ENCODE results near the gene RAPGEF4.
"Not testable (repeated sequence)": the region's sequence is repeated elsewhere in the genome, so short reads cannot be mapped to it uniquely, and the experiment has no call there.

Gene RAPGEF4

GRCh38 chr2:172726172-172726735 lies 9.4 kb upstream of the RAPGEF4 start:
- DNase-seq (ENCODE audit: low read depth) = no peak

- no peak for DNase-seq (ENCODE audit: low read depth)
Measured at GRCh38 chr2:172730411-172730810, 5.2 kb upstream of the RAPGEF4 start.

DNA sequence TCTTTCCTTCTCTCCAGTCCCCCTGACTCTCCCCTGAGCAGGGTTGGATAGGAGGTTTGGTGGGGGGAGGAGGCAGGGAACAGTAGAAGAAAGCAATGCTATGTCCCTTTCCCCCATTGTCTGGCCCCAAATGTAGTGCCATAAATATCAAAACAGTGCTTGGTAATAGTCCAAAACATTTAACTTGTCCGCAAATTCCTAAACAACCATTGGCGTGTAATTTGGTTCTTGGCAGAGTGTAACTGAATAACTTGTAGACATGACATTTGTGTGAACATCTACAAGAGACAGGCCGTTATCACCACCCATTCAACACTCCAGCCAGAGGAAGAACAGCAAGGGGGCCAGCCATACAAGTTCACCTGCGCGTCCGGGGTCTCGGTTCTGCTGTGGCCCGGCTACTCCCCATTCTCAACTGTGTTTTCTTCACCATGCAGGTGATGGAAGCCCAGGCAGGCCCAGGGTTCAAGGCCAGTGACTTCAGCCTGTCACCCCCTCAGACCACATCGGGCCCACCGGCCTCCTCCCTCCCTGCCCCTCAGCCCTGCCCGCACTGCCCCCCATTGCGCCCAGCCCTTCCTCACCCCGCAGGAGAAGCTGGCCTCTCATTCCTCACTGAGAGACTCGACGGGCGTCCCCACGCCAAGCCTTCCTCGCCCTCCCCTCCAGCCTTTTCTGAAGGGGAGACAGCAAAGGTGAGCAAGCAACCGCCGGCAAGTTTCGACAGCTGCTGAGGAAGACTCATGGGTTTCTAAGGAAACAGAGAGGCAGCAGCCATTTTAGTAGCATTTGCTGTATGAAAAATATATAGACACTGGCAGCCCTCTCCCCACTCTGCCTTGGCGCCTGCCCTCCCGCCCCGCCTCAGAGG lies 699 bp upstream of the RAPGEF4 start:
- no peak for DNase-seq (ENCODE audit: low read depth)

GRCh38 chr2:172736424-172737174 lies 954 bp downstream of the RAPGEF4 start:
- DNase-seq (ENCODE audit: low read depth) = no peak

- DNase-seq (ENCODE audit: low read depth) = no peak
Measured at GRCh38 chr2:172739661-172740266, 4.1 kb downstream of the RAPGEF4 start.

- no peak for DNase-seq (ENCODE audit: low read depth)
Measured at GRCh38 chr2:172740856-172741255, 5.2 kb downstream of the RAPGEF4 start.

- DNase-seq (ENCODE audit: low read depth) = no peak
Measured at GRCh38 chr2:172742931-172743540, 7.4 kb downstream of the RAPGEF4 start.

DNA sequence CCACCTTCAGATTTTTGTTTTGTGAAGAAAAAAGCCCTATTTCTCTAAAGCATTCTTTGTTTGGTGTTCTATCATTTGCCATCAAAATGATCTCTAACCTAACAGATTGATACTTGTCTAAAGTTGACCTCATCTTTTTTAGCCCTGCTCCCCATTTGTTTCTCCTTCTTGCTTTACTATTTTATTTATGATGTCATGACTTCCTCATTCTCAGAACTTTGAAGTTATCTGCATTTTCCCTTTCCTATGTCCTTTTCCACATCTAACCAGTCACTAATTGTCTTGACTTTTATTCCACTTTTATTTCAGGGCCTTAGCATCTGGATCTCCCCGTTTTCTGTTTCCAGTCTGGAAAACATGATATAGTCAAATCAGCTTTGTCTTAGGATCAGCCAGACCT lies 8.3 kb downstream of the RAPGEF4 start:
- no peak for DNase-seq (ENCODE audit: low read depth)

- DNase-seq (ENCODE audit: low read depth) = peak; percentile 13
Measured at GRCh38 chr2:172745636-172746035, 10.0 kb downstream of the RAPGEF4 start.

GRCh38 chr2:172748543-172748942 lies 12.9 kb downstream of the RAPGEF4 start:
- DNase-seq (ENCODE audit: low read depth) = not testable (repeated sequence)

DNA sequence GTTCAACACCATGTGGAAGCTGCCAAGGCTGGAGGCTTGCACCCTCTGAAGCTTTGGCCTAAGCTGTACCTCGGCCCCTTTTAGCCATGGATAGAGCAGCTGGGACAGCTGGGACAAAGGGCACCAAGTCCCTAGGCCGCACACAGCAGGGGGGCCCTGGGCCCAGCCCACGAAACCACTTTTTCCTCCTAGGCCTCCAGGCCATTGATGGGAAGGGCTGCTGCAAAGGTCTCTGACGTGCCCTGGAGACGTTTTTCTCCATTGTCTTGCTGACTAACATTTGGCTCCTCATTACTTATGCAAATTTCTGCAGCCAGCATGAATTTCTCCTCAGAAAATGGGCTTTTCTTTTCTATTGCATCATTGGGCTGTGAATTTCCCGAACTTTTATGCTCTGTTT lies 13.7 kb downstream of the RAPGEF4 start:
- no peak for DNase-seq (ENCODE audit: low read depth)

DNA sequence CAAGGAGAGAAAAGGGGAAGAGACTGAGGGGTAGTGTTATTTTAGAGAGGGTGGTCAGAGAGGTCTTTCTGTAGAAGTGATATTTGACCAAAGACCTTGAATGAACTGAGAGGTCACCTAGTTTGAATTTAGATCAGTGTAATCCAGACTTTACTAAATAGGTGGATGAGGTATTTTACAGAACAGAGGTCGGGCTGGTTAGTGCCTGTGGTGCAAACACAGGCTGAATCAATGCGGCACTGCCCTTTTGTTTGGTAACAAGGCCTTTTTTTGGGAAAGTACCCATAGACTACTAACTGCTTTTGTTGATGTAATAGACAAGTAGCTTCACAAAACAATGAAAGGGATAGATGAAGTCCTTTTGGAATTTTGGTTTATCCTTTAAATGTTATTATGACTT lies 15.9 kb downstream of the RAPGEF4 start:
- no peak for DNase-seq (ENCODE audit: low read depth)

- no peak for DNase-seq (ENCODE audit: low read depth)
Measured at GRCh38 chr2:172753610-172754009, 18.0 kb downstream of the RAPGEF4 start.

GRCh38 chr2:172759441-172759840 lies 23.8 kb downstream of the RAPGEF4 start:
- no peak for DNase-seq (ENCODE audit: low read depth)

- no peak for DNase-seq (ENCODE audit: low read depth)
Measured at GRCh38 chr2:172761306-172761705, 25.7 kb downstream of the RAPGEF4 start.

- no peak for DNase-seq (ENCODE audit: low read depth)
Measured at GRCh38 chr2:172762574-172762973, 26.9 kb downstream of the RAPGEF4 start.

GRCh38 chr2:172763079-172763478 lies 27.4 kb downstream of the RAPGEF4 start:
- no peak for DNase-seq (ENCODE audit: low read depth)

GRCh38 chr2:172765662-172766061 lies 30.0 kb downstream of the RAPGEF4 start:
- DNase-seq (ENCODE audit: low read depth) = no peak

GRCh38 chr2:172768401-172768800 lies 32.8 kb downstream of the RAPGEF4 start:
- DNase-seq (ENCODE audit: low read depth) = no peak

GRCh38 chr2:172769879-172770278 lies 34.2 kb downstream of the RAPGEF4 start:
- no peak for DNase-seq (ENCODE audit: low read depth)

- no peak for DNase-seq (ENCODE audit: low read depth)
Measured at GRCh38 chr2:172770887-172771286, 35.2 kb downstream of the RAPGEF4 start.

GRCh38 chr2:172772633-172773032 lies 37.0 kb downstream of the RAPGEF4 start:
- no peak for DNase-seq (ENCODE audit: low read depth)

Measured in EH (cell line).